ENCODE results near the gene CCT7. TPM values are rescaled to one million over a fixed set of nuclear protein-coding genes. Genes with fewer than 3 reads are reported as not detected.

Gene CCT7
- total RNA-seq, 1 donor from 2014 or later, result 359 TPM

DNA sequence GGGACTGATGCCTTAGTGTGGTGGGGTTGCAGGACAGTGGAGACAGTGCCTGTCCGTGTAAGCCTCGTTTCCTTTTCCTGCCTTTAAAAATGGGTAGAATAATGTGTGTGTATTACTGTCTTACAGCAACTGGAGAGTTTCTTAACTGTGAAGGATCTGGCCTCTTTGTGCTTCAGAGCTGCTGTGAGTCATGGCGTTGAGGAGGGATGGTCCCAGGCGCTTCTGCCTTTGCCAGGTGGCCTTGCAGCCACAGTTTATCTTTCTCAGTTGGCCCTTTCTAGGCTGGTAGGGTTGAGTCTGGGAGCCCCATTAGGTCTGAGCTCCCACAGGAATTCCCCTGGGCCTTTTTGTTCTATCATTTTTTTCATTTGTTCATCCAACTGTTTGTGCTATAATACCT lies 10.3 kb upstream of the CCT7 start:
- Histone ChIP-seq H3K27me3 (ENCODE audit: insufficient read depth, low read length) (no peaks in the 10 kb centered on the region), H3K4me2 (ENCODE audit: low read length) (no peak overlapping the region), H3K9ac (ENCODE audit: low read length) (no peak overlapping the region), H3K4me3 (ENCODE audit: insufficient read depth, low read depth, low read length) (no peak overlapping the region), H3K79me2 (ENCODE audit: insufficient read depth, low read length) (peaks cover under 1% of the 10 kb centered on the region), H3K27ac (ENCODE audit: low read depth, low read length) (no peak overlapping the region), H2AFZ (ENCODE audit: low read depth, low read length) (no peak overlapping the region), H3K9me3 (ENCODE audit: insufficient read depth, low read depth, low read length) (no peaks in the 10 kb centered on the region), H3K36me3 (ENCODE audit: insufficient read depth, low read length) (peaks cover 9% of the 10 kb centered on the region), H4K20me1 (ENCODE audit: insufficient read depth, low read length) (peaks cover 2% of the 10 kb centered on the region), H3K4me1 (ENCODE audit: insufficient read depth, low read length) (no peaks in the 10 kb centered on the region)
- Mint-ChIP-seq H3K27ac (ENCODE audit: unreplicated experiment) (no peak overlapping the region), H3K36me3 (ENCODE audit: low read depth, unreplicated experiment) (peaks cover 27% of the 10 kb centered on the region), H3K27me3 (ENCODE audit: low read depth, unreplicated experiment) (no peaks in the 10 kb centered on the region), H3K9me3 (ENCODE audit: unreplicated experiment) (no peaks in the 10 kb centered on the region), H3K4me3 (ENCODE audit: unreplicated experiment) (no peak overlapping the region), H3K4me1 (ENCODE audit: low read depth, unreplicated experiment) (peaks cover 5% of the 10 kb centered on the region)
- no peak for TF ChIP-seq CTCF (IDR thresholded peaks at IDR 0.05; ENCODE audit: insufficient read depth, low read depth, low read length)
- TF ChIP-seq EZH2 (IDR thresholded peaks at IDR 0.05; ENCODE audit: insufficient read depth, low read length), result no peak
- FAIRE-seq (no peak), DNase-seq (ENCODE audit: low read depth) (no peak)

GRCh38 chr2:73225513-73226360 lies 8.4 kb upstream of the CCT7 start:
- Histone ChIP-seq H3K9ac (ENCODE audit: low read length) (no peak overlapping the region), H3K9me3 (ENCODE audit: insufficient read depth, low read depth, low read length) (no peaks in the 10 kb centered on the region), H3K27ac (ENCODE audit: low read depth, low read length) (no peak overlapping the region), H3K79me2 (ENCODE audit: insufficient read depth, low read length) (no peaks in the 10 kb centered on the region), H4K20me1 (ENCODE audit: insufficient read depth, low read length) (no peaks in the 10 kb centered on the region), H3K4me1 (ENCODE audit: insufficient read depth, low read length) (no peaks in the 10 kb centered on the region), H3K27me3 (ENCODE audit: insufficient read depth, low read length) (no peaks in the 10 kb centered on the region), H2AFZ (ENCODE audit: low read depth, low read length) (no peak overlapping the region), H3K4me3 (ENCODE audit: insufficient read depth, low read depth, low read length) (no peak overlapping the region), H3K4me2 (ENCODE audit: low read length) (no peak overlapping the region), H3K36me3 (ENCODE audit: insufficient read depth, low read length) (peaks cover 14% of the 10 kb centered on the region)
- peaks cover 5% of the 10 kb centered on the region for H3K4me1 Mint-ChIP-seq (ENCODE audit: low read depth, unreplicated experiment)
- no peaks in the 10 kb centered on the region for H3K27me3 Mint-ChIP-seq (ENCODE audit: low read depth, unreplicated experiment)
- FAIRE-seq (no peak), DNase-seq (ENCODE audit: low read depth) (no peak)
- no peaks in the 10 kb centered on the region for H3K9me3 Mint-ChIP-seq (ENCODE audit: unreplicated experiment)
- TF ChIP-seq CTCF (IDR thresholded peaks at IDR 0.05; ENCODE audit: insufficient read depth, low read depth, low read length) (no peak), EZH2 (IDR thresholded peaks at IDR 0.05; ENCODE audit: insufficient read depth, low read length) (no peak)
- peaks cover 29% of the 10 kb centered on the region for H3K36me3 Mint-ChIP-seq (ENCODE audit: low read depth, unreplicated experiment)
- H3K4me3 Mint-ChIP-seq (ENCODE audit: unreplicated experiment), result no peak overlapping the region
- no peak overlapping the region for H3K27ac Mint-ChIP-seq (ENCODE audit: unreplicated experiment)

- no peaks in the 10 kb centered on the region for H3K27me3 Mint-ChIP-seq (ENCODE audit: low read depth, unreplicated experiment)
- peaks cover 5% of the 10 kb centered on the region for H3K4me1 Mint-ChIP-seq (ENCODE audit: low read depth, unreplicated experiment)
- H3K27ac Mint-ChIP-seq (ENCODE audit: unreplicated experiment), result no peak overlapping the region
Measured at GRCh38 chr2:73227086-73227485, 7.0 kb upstream of the CCT7 start.

More at GRCh38 chr2:73227086-73227485, 7.0 kb upstream of the CCT7 start:
- H3K4me1 ChIP-seq (ENCODE audit: insufficient read depth, low read length), result no peaks in the 10 kb centered on the region
- FAIRE-seq (no peak), DNase-seq (ENCODE audit: low read depth) (no peak)
- H3K36me3 Mint-ChIP-seq (ENCODE audit: low read depth, unreplicated experiment), result peaks cover 18% of the 10 kb centered on the region
- no peak overlapping the region for H2AFZ ChIP-seq (ENCODE audit: low read depth, low read length)
- H3K27me3 ChIP-seq (ENCODE audit: insufficient read depth, low read length), result no peaks in the 10 kb centered on the region
- H4K20me1 ChIP-seq (ENCODE audit: insufficient read depth, low read length), result no peaks in the 10 kb centered on the region
- no peak overlapping the region for H3K4me2 ChIP-seq (ENCODE audit: low read length)
- H3K9me3 Mint-ChIP-seq (ENCODE audit: unreplicated experiment), result no peaks in the 10 kb centered on the region
- peaks cover 11% of the 10 kb centered on the region for H3K36me3 ChIP-seq (ENCODE audit: insufficient read depth, low read length)
- no peaks in the 10 kb centered on the region for H3K79me2 ChIP-seq (ENCODE audit: insufficient read depth, low read length)
- no peak overlapping the region for H3K4me3 ChIP-seq (ENCODE audit: insufficient read depth, low read depth, low read length)
- H3K9ac ChIP-seq (ENCODE audit: low read length), result no peak overlapping the region
- TF ChIP-seq EZH2 (IDR thresholded peaks at IDR 0.05; ENCODE audit: insufficient read depth, low read length) (no peak), CTCF (IDR thresholded peaks at IDR 0.05; ENCODE audit: insufficient read depth, low read depth, low read length) (no peak)
- H3K9me3 ChIP-seq (ENCODE audit: insufficient read depth, low read depth, low read length), result no peaks in the 10 kb centered on the region
- no peak overlapping the region for H3K4me3 Mint-ChIP-seq (ENCODE audit: unreplicated experiment)
- H3K27ac ChIP-seq (ENCODE audit: low read depth, low read length), result no peak overlapping the region

All from astrocyte (in vitro differentiated cells and primary cell).